ENCODE data around the gene TENT4A.

DNA sequence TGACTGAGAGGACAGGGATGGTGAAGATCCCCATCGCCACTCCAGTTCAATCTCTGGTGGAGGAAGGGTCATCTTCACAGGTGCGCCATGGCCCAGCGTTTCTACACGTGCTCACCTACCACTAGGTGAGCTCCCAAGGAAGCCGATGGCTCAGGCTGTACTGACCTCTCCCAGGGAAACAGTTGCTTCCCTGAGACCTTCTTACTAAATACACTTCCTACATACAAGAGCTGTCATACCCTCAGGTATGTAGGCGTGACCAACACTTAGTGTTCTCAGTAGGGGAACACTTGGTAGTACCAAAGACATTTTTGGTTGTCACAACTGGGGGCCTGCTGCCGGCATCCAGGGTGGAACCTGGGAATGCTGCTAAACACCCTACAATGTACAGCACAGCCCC, 75.2 kb downstream of the TENT4A start:
- TF ChIP-seq, protein P1, sequence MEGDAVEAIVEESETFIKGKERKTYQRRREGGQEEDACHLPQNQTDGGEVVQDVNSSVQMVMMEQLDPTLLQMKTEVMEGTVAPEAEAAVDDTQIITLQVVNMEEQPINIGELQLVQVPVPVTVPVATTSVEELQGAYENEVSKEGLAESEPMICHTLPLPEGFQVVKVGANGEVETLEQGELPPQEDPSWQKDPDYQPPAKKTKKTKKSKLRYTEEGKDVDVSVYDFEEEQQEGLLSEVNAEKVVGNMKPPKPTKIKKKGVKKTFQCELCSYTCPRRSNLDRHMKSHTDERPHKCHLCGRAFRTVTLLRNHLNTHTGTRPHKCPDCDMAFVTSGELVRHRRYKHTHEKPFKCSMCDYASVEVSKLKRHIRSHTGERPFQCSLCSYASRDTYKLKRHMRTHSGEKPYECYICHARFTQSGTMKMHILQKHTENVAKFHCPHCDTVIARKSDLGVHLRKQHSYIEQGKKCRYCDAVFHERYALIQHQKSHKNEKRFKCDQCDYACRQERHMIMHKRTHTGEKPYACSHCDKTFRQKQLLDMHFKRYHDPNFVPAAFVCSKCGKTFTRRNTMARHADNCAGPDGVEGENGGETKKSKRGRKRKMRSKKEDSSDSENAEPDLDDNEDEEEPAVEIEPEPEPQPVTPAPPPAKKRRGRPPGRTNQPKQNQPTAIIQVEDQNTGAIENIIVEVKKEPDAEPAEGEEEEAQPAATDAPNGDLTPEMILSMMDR (IDR thresholded peaks at IDR 0.05 in 4 of 5, conservative IDR thresholded peaks at IDR 0.05 in 1 of 5) = no peak
- TF ChIP-seq POLR2A (IDR thresholded peaks at IDR 0.05) = no peak
